HG03108 (cell line): ENCODE measurements around the gene FRMD3.

Source experiments
- ATAC-seq: cut with Tn5 transposase; IDR thresholded peaks from one replicate; pipeline ENCODE4 v1.9.1; 2021; ENCODE audit warnings: moderate library complexity; ENCODE audit not compliant: unreplicated experiment

FRMD3 gene

DNA sequence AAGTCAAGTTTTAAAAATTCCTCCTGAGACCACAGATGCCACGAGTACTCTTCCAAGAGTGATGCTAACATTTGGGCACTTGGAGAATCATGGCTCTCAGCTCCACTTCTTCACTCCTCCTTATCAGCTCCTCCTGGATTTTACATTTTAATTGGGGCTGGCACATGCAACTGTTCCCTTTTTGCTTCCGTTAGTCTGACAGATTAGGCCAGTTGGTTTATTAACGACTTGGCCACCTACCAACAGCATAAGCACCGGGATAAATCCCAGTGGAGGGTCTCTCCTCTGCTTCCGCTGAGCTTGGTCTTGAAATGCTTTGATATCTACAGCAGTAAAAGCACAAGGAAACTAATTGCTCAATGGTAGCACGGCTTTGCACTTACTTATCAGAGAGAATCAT, 340.6 kb downstream of the FRMD3 start:
- no peak for ATAC-seq

DNA sequence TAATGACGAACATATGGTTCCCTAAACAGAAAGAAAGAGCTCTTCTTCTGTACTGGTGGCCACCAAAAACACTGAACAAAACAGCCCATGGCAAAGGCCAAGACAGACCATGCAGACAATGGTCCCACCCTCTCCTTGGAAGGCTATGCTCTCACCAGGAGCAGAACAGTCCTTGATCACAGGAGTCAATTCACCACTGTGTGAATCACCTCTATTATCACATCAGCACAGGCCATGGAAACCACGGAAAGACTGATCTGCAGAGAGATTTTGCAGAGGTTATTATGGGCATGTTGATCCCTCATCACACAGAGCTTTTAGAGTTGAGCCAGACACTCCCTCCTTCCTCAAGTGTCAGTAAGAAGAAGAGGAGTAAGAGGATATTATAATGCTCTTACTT, 341.3 kb downstream of the FRMD3 start:
- ATAC-seq: no peak
